Gastroesophageal sphincter (tissue), 4 donors: ENCODE results near the gene USP32. TPM values are rescaled to one million over a fixed set of nuclear protein-coding genes. Genes with fewer than 3 reads are reported as not detected.

Source experiments
- ATAC-seq: fragments of 150-250 bp; one replicate; pipeline ENCODE4 v1.9.1; 2016; ENCODE audit warnings: mild to moderate bottlenecking, moderate library complexity
- H3K27ac ChIP-seq, 4 donors: fragments of 200-600 bp; sonication (generic) in 3 of 4; 1 replicate in 3 of 4; 2 replicates in 1 of 4; pipeline ENCODE4 v1.5.1; 2016 to 2019
- H3K27me3 ChIP-seq: fragments of 200-600 bp; sonication (generic); one replicate; pipeline ENCODE4 v1.5.1; 2019
- H3K36me3 ChIP-seq, 2 donors: fragments of 200-600 bp; sonication (generic); one replicate each; pipeline ENCODE4 v1.5.1; 2019; ENCODE audit warnings: control low read depth in 1 of 2
- H3K4me1 ChIP-seq, 3 donors: fragments of 200-600 bp; sonication (generic); 1 replicate in 2 of 3; 2 replicates in 1 of 3; pipeline ENCODE4 v1.5.1; 2016 to 2019; ENCODE audit warnings: control low read depth in 2 of 3
- H3K4me3 ChIP-seq, 2 donors: fragments of 200-600 bp; sonication (generic); one replicate each; pipeline ENCODE4 v1.5.1; 2019; ENCODE audit warnings: mild to moderate bottlenecking in 1 of 2, moderate library complexity in 1 of 2
- H3K9me3 ChIP-seq, 3 donors: fragments of 200-600 bp; sonication (generic); one replicate each; pipeline ENCODE4 v1.5.1; 2017 to 2019; ENCODE audit warnings: control low read depth in 2 of 3
- CTCF ChIP-seq, 4 experiments: fragments of 200-600 bp in 2 of 4; fragments of 450-650 bp in 2 of 4; sonication (generic) in 1 of 4; IDR thresholded peaks; one replicate each; pipeline ENCODE4 v1.5.1; 2017 to 2019; ENCODE audit warnings: antibody characterized with exemption in 4 of 4, mild to moderate bottlenecking in 2 of 4, moderate library complexity in 2 of 4
- EP300 ChIP-seq: sonication (generic); formaldehyde crosslinking; IDR thresholded peaks from one replicate; pipeline ENCODE4 v1.6.1; 2017; ENCODE audit warnings: antibody characterized with exemption, mild to moderate bottlenecking
- POLR2A ChIP-seq, 2 donors: fragments of 450-650 bp; IDR thresholded peaks; one replicate each; pipeline ENCODE4 v1.6.1; 2017; ENCODE audit warnings: antibody characterized with exemption in 2 of 2, mild to moderate bottlenecking in 2 of 2, moderate library complexity in 1 of 2
- POLR2AphosphoS5 ChIP-seq: sonication (generic); formaldehyde crosslinking; IDR thresholded peaks from one replicate; pipeline ENCODE4 v1.6.1; 2017; ENCODE audit warnings: antibody characterized with exemption
- WGBS, 2 donors: methylation state at CpG; one replicate each; pipeline ENCODE4 v1.1.5; 2018; ENCODE audit warnings: low coverage in 1 of 2; 5-methylcytosine and 5-hydroxymethylcytosine counted together
- total RNA-seq, 4 donors: library from RNA; depleted of rRNA; stranded (reverse); fragments of >200 nt; gene quantifications; one replicate each; pipeline ENCODE4 v1.1.0, GENCODE V29; 2016

The USP32 gene
- total RNA-seq, 4 donors from 2014 or later: 44.1 to 55.5 (median 51.4) TPM

- H3K27me3 ChIP-seq: no peaks in the 10 kb centered on the region
- no peak overlapping the region for H3K27ac ChIP-seq
- TF ChIP-seq CTCF (IDR thresholded peaks at IDR 0.05): no peak
- TF ChIP-seq EP300: no peak
- no peak for TF ChIP-seq POLR2AphosphoS5
- TF ChIP-seq POLR2A (IDR thresholded peaks at IDR 0.05): no peak
- no peak overlapping the region for H3K4me3 ChIP-seq
- 93 to 100% methylated on average over 1 of the region's 1 CpG for WGBS, 2 donors
- no peaks in the 10 kb centered on the region for H3K9me3 ChIP-seq
- H3K36me3 ChIP-seq: no peaks in the 10 kb centered on the region
- ATAC-seq: no peak
- peaks cover 0 to 8% (median 0%) of the 10 kb centered on the region in 3 donors for H3K4me1 ChIP-seq
Measured at GRCh38 chr17:60301649-60302048, 90.3 kb downstream of the USP32 start.

- no peaks in the 10 kb centered on the region for H3K27me3 ChIP-seq
- H3K4me1 ChIP-seq: peaks cover 0 to 8% (median 0%) of the 10 kb centered on the region in 3 donors
- H3K27ac ChIP-seq: no peak overlapping the region
- H3K9me3 ChIP-seq: no peaks in the 10 kb centered on the region
- no peak overlapping the region for H3K4me3 ChIP-seq
- TF ChIP-seq POLR2A (IDR thresholded peaks at IDR 0.05) (no peak), CTCF (IDR thresholded peaks at IDR 0.05) (no peak), POLR2AphosphoS5 (no peak), EP300 (no peak)
- 38 to 83% methylated on average over 1 of the region's 1 CpG for WGBS, 2 donors
- ATAC-seq: no peak
- H3K36me3 ChIP-seq: no peaks in the 10 kb centered on the region
Measured at GRCh38 chr17:60300949-60301348, 91.0 kb downstream of the USP32 start.

- Histone ChIP-seq H3K36me3 (no peaks in the 10 kb centered on the region), H3K4me1 (peaks cover 0 to 7% (median 0%) of the 10 kb centered on the region in 3 donors), H3K4me3 (no peak overlapping the region), H3K27me3 (no peaks in the 10 kb centered on the region), H3K27ac (no peak overlapping the region), H3K9me3 (no peaks in the 10 kb centered on the region)
- no peak for ATAC-seq
- WGBS, 2 donors: 67 to 71% methylated on average over 2 of the region's 2 CpGs
- TF ChIP-seq POLR2AphosphoS5: no peak
- no peak for TF ChIP-seq POLR2A (IDR thresholded peaks at IDR 0.05)
- TF ChIP-seq CTCF (IDR thresholded peaks at IDR 0.05): no peak
- TF ChIP-seq EP300: no peak
Measured at GRCh38 chr17:60300011-60300410, 91.9 kb downstream of the USP32 start.

- Histone ChIP-seq H3K27ac (no peak overlapping the region), H3K4me3 (no peak overlapping the region), H3K36me3 (peaks cover 0 to 14% of the 10 kb centered on the region in 2 donors), H3K9me3 (no peaks in the 10 kb centered on the region), H3K4me1 (no peaks in the 10 kb centered on the region), H3K27me3 (no peaks in the 10 kb centered on the region)
- ATAC-seq: no peak
- TF ChIP-seq POLR2A (IDR thresholded peaks at IDR 0.05) (no peak), EP300 (no peak), POLR2AphosphoS5 (no peak), CTCF (IDR thresholded peaks at IDR 0.05) (no peak)
- WGBS, 2 donors: 89 to 94% methylated on average over 2 to 4 of the region's 4 CpGs
Measured at GRCh38 chr17:60297760-60298401, 94.1 kb downstream of the USP32 start.

GRCh38 chr17:60296177-60296576 lies 95.8 kb downstream of the USP32 start:
- 81 to 100% methylated on average over 2 of the region's 2 CpGs for WGBS, 2 donors
- no peak overlapping the region for H3K4me3 ChIP-seq
- no peaks in the 10 kb centered on the region for H3K4me1 ChIP-seq
- TF ChIP-seq POLR2AphosphoS5 (no peak), POLR2A (IDR thresholded peaks at IDR 0.05) (no peak), CTCF (IDR thresholded peaks at IDR 0.05) (no peak), EP300 (no peak)
- H3K27me3 ChIP-seq: no peaks in the 10 kb centered on the region
- H3K27ac ChIP-seq: no peak overlapping the region
- H3K9me3 ChIP-seq: no peaks in the 10 kb centered on the region
- peaks cover 0 to 14% of the 10 kb centered on the region in 2 donors for H3K36me3 ChIP-seq
- ATAC-seq: no peak
